DLD1 (cell line): ENCODE data around the gene DDX52.
"Not testable (repeated sequence)": the region's sequence is repeated elsewhere in the genome, so short reads cannot be mapped to it uniquely, and the experiment has no call there.

ENCODE experiments used
- in situ Hi-C: cut with HindIII; loops from 2 replicates; pipeline ENCODE4 v1.10.0; 2017; ENCODE audit warnings: low sequenced_read_pairs

The DDX52 gene

DNA sequence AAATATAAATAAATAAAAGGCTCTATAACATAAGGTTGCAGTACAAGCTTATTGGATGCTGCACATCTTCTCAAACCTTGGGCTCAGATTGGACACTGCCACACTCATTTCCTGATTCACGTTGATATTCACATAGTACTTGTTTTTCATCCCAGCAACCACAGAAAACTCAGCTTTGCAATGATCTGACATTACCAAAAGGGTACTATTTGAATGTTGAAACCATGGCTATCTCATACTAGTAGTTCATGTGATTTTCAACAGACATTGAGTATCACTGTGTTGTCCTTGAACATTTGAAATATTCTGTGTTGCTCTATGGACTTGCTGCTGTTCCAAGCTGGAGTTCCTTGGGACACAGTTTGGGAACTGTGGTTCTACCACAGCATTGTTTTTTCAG, 14.0 kb upstream of the DDX52 start:
- in situ Hi-C loops = no loop called here

DNA sequence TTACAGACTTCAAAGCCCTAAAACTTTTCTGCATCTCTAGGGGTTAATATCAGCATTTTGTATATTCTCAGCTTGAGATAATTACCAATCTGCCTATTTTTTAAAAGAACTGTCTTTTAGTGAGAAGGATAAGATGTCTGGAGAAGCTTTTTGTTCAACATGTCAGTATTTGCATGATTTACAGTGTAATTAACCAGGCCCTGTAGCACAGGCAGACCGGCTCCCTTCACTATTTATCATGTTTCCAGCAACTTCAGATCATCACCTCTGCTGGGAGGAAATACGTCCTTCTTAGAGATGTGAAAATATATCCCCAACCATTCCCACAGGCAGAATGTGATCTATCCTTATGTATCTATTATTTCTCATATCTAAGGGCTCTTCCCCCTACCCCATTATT, 8.6 kb upstream of the DDX52 start:
- in situ Hi-C loops = no loop called here

GRCh38 chr17:37650419-37651003, 7.3 kb upstream of the DDX52 start:
- in situ Hi-C loops = no loop called here

DNA sequence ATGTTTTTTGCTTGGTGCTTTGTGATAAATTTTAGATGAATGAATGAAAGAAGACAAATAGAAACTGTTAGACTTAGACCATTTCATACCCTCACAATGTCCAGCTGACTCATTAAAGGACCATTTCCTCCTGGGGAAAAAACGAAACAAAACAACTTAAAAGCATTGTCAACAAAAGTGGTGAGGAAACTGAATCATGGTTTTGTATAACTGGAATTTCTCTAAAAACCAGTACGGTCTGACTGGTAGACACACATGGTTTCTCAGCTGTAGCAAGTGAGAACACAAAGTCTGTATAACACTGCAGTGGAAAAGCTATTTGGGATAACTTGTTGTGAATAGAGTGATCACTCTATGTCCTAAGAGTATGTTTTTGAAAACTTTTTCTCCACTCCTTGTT, 5.3 kb upstream of the DDX52 start:
- in situ Hi-C loops = no loop called here

- in situ Hi-C loops = no loop called here
Observed at GRCh38 chr17:37647856-37648255, 4.6 kb upstream of the DDX52 start.

GRCh38 chr17:37643869-37644268, 623 bp upstream of the DDX52 start:
- in situ Hi-C loops = no loop called here

DNA sequence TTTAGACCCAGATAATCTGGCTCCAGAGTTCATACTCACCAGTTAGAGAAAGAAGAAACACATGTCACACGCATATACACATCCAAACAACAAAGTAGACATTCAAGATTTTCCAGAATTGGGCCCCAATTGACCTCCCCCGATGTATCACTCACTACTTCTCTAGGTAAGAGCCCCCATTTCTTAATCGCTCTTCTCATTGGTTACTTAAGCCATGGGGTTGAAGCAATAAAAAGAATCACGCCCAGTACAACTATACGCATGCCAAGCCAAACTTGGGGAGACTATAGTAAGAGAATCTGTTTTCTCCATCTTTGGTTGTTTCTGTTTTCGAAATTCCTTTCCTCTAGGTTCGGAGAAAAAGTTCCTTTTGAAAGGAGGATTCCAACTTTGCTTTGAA, 565 bp downstream of the DDX52 start:
- in situ Hi-C loops = no loop called here

GRCh38 chr17:37640015-37640414, 3.2 kb downstream of the DDX52 start:
- in situ Hi-C loops = no loop called here

GRCh38 chr17:37637956-37638355, 5.3 kb downstream of the DDX52 start:
- in situ Hi-C loops = no loop called here

- in situ Hi-C loops = not testable (repeated sequence)
Observed at GRCh38 chr17:37616430-37616829, 26.8 kb downstream of the DDX52 start.

GRCh38 chr17:37614823-37615222, 28.4 kb downstream of the DDX52 start:
- in situ Hi-C loops = no loop called here

DNA sequence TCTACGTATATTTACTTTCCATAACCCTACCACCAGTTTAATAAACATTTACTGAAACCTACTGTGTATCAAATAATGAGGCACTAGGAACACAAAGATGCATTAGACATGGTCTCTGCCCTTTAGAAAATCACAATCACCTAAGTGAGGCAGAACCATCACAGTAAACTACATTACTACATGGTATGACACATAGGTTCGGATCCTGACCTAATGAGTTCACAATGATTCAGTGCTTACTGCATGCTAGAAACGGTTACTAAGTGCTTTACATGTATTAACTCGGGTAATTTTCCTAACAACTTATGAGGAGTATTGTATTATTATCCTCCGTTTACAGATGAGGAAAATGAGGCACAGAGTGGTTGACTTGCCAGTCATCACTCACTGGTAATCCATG, 28.9 kb downstream of the DDX52 start:
- in situ Hi-C loops = no loop called here

GRCh38 chr17:37610971-37611370, 32.3 kb downstream of the DDX52 start:
- in situ Hi-C loops = no loop called here

DNA sequence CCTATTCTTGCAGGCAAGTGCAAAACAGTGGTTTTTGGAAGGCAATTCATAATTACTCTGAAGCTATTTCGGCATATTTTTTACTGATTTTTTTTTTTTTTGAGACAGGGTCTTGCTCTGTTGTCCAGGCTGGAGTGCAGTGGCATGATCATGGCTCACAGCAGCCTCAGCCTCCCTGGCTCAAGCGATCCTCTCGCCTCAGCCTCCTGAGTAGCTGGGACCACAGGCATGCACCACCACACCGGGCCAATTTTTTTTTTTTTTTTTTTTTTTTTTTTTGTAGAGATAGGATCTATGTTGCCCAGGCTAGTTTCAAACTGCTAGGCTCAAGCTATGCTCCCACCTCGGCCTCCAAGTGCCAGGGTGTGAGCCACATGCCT, 33.2 kb downstream of the DDX52 start:
- in situ Hi-C loops = not testable (repeated sequence)

- in situ Hi-C loops = no loop called here
Observed at GRCh38 chr17:37609170-37610040, 33.8 kb downstream of the DDX52 start, which contains the start of gene SYNRG. Gene SYNRG, minus strand, starts transcription at chr17:37609418. Its CDS starts 63 bp downstream, at chr17:37609355.

GRCh38 chr17:37608351-37609169, 34.7 kb downstream of the DDX52 start:
- in situ Hi-C loops = no loop called here

DNA sequence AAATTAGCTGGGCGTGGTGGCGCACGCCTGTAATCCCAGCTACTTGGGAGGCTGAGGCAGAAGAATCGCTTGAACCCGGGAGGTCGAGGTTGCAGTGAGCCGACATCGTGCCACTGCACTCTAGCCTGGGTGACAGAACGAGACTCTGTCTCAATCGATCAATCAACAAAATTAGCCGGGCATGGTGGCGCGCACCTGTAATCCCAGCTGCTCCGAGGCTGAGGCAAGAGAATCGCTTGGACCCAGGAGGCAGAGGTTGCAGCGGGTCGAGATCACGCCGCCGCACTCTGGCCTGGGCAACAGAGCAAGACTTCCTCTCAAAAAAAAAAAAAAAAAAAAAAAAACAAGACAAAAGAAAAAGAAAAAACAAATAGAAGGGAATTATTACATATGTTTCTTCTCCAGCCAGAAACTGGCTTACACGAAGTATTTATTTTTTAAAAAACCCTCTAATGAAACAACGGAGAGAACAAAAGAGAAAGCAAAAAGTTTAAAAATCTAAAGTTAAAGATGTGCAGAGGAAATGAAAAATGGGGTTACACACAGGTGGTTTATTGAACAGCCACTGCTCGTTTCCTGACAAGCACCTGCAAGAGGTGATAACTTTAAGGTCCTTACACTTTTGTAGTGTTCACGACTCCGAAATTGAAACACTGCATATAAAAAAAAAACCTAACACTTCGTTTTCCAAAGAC, 35.5 kb downstream of the DDX52 start:
- in situ Hi-C loops = no loop called here

DNA sequence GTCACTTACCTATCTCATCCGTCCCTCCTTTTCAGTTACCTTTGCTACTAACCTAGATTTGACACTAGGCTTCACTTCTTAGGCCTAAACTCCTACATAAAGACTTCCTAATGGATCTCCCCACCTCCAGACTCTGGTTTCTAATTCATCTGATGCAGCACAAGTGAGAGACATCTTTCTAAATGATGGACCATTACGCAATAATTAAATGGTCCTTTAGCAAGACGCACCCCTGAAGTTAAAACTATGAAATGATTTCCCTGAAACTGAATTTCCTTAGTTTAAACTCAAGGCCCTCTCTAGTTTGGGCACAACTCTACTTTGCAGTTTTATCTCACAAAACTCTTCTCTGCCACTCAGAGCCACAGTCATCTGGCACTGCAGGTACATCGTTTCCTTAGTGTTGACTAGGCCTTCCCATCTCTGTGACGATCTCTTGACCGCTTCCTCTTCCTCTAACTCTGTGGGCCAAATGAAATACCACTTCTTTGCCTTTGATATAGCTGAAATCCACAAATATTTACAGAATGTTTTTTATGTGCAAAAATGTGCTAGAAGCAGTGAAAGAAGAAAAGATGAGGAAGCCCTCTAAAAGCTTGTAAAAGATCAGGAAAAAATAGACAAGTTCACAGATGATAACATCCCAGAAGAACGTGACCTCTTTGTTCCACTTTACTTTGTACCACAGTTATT, 37.3 kb downstream of the DDX52 start:
- in situ Hi-C loops = no loop called here

DNA sequence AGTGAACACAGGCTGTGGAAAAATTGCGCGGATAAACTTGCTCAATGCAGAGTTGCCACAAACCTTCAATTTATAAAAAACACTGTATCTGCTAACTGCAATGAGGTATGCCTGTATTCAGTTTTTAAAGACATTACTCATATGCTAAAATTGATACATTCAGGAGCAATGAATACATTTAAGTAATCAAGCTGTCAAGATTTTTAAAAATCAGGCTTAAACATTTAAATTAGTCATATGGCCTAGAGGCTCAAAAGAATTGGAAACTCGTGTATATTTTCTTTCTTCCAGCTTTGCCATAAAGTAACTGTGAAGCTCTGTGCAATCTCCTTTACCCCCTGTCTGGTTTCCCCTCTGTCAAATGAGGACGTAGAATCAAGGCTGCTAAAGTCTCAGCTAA, 38.2 kb downstream of the DDX52 start:
- in situ Hi-C loops = no loop called here

DNA sequence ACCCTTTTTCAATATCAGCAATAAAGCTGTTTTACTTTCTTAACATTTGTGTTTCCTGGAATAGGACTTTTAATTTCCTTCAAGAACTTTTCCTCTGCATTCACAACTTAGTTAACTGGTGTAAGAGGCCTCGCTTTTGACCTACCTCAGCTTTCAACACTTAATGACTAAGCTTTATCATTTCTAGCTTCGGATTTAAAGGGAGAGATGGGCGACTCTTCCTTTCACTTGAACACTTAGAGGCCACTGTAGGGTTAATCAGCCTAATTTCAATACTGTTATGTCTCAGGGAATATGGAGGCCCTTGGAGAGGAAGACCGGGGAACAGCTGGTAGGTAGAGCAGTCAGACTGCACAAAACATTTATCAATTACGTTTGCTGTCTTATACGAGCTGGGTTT, 38.7 kb downstream of the DDX52 start:
- in situ Hi-C loops = no loop called here
